ENCODE measurements around the gene FAM3B.

Gene FAM3B

DNA sequence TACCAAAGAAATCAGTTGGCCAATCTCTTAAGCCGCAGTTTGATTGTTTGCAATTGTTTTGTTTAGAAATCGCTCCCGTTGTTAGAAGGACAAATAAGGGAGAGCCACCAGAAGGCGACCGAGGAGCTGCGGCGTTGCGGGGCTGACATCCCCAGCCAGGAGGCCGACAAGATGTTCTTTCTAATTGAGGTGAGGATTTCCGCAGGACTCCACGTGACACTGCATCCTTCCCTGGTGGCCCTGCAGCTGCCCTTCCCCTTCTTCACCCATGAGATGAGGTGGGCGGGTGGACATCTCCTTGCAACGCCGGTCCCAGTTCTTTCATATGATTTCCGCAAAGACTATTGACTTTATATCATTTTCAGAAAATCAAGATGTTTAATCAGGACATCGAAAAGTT, 82.2 kb downstream of the FAM3B start:
- no peak for DNase-seq

DNA sequence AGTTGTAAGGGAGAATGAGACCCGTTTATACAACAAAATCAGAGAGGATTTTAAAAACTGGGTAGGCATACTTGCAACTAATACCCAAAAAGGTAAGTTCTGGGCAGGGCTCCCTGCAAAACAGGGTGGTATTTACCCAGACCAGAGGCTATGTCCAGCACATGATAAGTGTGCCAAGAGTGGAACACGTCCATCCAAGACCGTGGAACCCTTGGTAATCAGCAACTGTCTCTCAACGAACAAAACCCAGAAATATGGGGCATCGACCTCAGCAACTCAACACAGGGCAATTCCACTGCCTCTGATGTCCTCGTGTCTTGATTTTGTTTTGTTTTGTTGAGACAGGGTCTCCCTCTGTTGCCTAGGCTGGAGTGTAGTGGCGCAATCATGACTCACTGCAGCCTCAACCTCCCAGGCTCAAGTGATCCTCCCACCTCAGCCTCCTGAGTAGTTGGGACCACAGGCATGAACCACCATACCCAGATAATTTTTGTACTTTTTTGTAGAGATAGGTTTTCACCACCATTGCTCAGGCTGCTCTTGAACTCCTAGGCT, 82.7 kb downstream of the FAM3B start:
- DNase-seq = no peak

DNA sequence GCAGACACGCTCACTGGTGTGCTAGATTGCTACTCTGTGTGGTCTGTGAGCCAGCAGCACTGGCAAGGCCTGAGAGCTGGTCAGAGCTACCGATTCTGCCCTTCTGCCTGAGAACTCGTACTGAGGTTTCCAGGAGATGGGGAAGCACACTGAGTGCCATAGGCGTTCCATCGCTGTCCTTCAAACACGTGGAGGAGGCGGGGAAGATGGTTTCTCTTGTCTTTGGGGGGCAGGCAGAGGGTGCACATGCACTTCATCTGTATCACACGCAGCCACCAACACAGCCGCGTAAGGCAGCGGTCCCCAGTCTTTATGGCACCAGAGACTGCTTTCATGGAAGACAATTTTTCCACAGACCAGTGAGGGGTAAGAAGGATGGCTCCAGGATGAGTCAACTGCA, 85.6 kb downstream of the FAM3B start:
- no peak for DNase-seq

DNA sequence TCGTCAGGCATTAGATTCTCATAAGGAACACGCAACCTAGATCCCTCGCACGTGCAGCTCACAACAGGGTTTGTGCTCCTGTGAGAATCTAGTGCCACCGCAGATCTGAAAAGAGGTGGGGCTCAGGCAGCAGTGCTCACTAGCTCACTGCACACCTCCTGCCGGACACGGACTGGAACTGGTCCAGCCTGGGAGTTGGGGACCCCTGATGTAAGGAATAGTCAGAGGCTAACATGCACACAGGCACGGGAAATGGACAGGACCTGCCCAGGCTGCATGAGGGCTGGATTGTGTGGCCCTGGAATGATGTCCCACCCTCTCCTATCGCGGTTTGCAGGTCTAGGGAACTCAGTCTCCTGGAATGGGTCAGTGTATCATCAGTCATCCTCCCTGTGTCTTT, 86.2 kb downstream of the FAM3B start:
- no peak for DNase-seq

DNA sequence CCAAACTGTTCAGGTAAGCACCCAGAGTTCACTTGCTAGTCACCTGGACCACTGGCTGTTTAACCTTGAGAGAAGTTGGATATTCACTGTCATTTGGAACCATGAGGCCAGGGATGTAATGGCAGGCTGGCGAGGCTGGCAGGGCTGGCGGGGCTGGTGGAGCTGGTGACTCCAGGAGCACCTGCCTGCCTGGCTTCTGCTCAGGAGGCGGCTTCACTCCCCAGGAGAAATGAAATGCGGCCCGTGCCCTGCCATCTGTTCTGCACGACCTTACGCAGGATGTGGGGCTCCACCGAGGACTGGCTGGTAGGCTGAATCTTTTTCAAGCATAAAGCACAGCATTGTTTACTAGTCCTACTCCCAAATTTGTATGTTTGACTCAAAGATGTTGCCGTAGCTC, 86.7 kb downstream of the FAM3B start:
- no peak for DNase-seq

DNA sequence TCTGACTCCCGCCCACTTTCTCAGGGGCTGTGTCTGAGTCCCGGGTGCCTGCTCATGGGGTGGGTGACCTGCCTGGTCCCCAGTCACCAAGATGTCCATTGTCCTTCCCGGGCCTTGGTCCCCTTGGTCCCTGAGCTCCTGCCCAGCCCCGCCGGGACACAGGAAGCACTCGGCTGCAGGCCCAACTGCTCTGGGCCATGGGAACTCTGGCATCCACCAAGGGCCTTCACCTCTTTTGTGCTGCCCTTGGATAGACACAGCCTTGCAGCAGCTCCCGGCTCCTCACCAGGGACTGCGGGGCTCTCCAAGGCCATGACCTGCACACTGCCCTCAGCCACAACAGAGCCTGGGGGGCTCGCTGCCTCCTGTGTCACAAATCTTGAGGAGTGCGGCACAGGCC, 87.4 kb downstream of the FAM3B start:
- DNase-seq = no peak

DNA sequence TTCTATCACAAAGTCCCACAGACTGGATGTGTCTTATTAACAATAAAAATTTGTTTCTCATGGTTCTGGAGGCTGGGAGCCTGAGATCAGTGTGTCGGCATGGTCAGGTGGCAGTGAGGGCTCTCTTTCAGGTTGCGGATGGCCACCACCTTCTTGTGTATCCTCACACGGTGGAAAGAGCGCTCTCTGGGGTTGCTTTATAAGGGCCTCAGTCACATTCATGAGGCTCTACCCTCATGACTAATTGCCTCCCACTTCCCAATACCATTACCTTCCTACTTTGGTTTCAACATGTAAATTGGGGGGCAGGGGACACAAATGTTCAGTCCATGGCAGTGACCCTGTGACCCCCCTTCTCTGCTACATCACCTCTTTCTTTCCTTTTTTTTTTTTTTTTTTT, 88.7 kb downstream of the FAM3B start:
- no peak for DNase-seq

DNA sequence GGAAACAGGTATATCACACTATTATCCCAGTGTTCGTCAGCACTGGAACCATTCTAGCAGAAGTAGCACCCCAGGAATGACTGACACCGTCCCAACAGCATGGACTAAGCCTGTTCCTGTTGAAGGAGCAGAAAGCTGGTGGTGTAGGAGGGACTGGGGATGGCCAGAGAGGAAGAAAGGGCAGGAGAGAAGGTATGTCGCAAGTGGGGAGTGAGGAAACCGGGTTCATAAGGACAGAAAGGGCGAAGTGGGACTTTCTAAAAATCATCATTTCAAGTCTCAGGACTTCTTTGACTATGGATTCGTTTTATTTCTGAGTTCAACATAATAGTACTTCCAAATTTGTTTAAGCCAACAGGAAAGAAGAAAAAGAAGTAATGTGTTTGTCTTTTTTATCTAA, 89.7 kb downstream of the FAM3B start:
- DNase-seq = no peak

All from activated CD4-positive, alpha-beta T cell treated with anti-CD3 and anti-CD28 coated beads, Interleukin-2, amount 50 U/mL, for 48 hours (primary cell).